Trophoblast cell (in vitro differentiated cells and primary cell): ENCODE measurements around the gene TXN.

Experiments
- DNase-seq, 2 donors: peaks; one replicate each; pipeline ENCODE4 v3.0.0-alpha.2; 2016
- H2AFZ ChIP-seq: 2 replicates; pipeline ENCODE4 v1.6.1; 2013; ENCODE audit warnings: low read length, moderate library complexity, mild to moderate bottlenecking; ENCODE audit not compliant: insufficient read depth, poor library complexity
- H2AK5ac ChIP-seq: 2 replicates; pipeline ENCODE4 v1.6.1; 2013; ENCODE audit warnings: mild to moderate bottlenecking, low read length
- H2BK120ac ChIP-seq: 2 replicates; pipeline ENCODE4 v1.6.1; 2013; ENCODE audit warnings: low read length, mild to moderate bottlenecking, moderate library complexity; ENCODE audit not compliant: insufficient read depth, poor library complexity
- H2BK12ac ChIP-seq: 2 replicates; pipeline ENCODE4 v1.6.1; 2013; ENCODE audit warnings: mild to moderate bottlenecking, low read length, moderate library complexity
- H2BK5ac ChIP-seq: 2 replicates; pipeline ENCODE4 v1.6.1; 2013; ENCODE audit warnings: low read length, low read depth, moderate library complexity, mild to moderate bottlenecking; ENCODE audit not compliant: poor library complexity
- H3K14ac ChIP-seq: 2 replicates; pipeline ENCODE4 v1.6.1; 2013; ENCODE audit warnings: mild to moderate bottlenecking, low read length
- H3K18ac ChIP-seq: 2 replicates; pipeline ENCODE4 v1.6.1; 2013; ENCODE audit warnings: mild to moderate bottlenecking, low read length
- H3K23ac ChIP-seq: 2 replicates; pipeline ENCODE4 v1.6.1; 2013; ENCODE audit warnings: low read length
- H3K27ac ChIP-seq: 2 replicates; pipeline ENCODE4 v1.5.1; 2013; ENCODE audit warnings: low read depth, mild to moderate bottlenecking, inconsistent platforms, low read length, moderate library complexity
- H3K27me3 ChIP-seq: 2 replicates; pipeline ENCODE4 v1.6.1; 2013; ENCODE audit warnings: inconsistent platforms, mild to moderate bottlenecking, low read length, moderate library complexity; ENCODE audit not compliant: insufficient read depth
- H3K36me3 ChIP-seq, 2 experiments: 1 replicate in 1 of 2; 2 replicates in 1 of 2; pipeline ENCODE4 v1.6.1; 2013; ENCODE audit warnings: low read length in 2 of 2, mild to moderate bottlenecking in 2 of 2, moderate library complexity in 1 of 2; ENCODE audit not compliant: insufficient read depth in 2 of 2, control insufficient read depth in 1 of 2
- H3K4ac ChIP-seq: 2 replicates; pipeline ENCODE4 v1.6.1; 2013; ENCODE audit warnings: low read depth, mild to moderate bottlenecking, low read length, moderate library complexity
- H3K4me1 ChIP-seq, 2 experiments: 1 replicate in 1 of 2; 2 replicates in 1 of 2; pipeline ENCODE4 v1.6.1; 2013; ENCODE audit warnings: low read length in 2 of 2, mild to moderate bottlenecking in 2 of 2, moderate library complexity in 1 of 2; ENCODE audit not compliant: insufficient read depth in 2 of 2, control insufficient read depth in 1 of 2
- H3K4me2 ChIP-seq: 2 replicates; pipeline ENCODE4 v1.6.1; 2013; ENCODE audit warnings: inconsistent platforms, mild to moderate bottlenecking, low read length, moderate library complexity
- H3K4me3 ChIP-seq: 2 replicates; pipeline ENCODE4 v1.5.1; 2013; ENCODE audit warnings: mild to moderate bottlenecking, low read depth, low read length, inconsistent platforms
- H3K79me1 ChIP-seq: one replicate; pipeline ENCODE4 v1.6.1; 2013; ENCODE audit warnings: low read length
- H3K79me2 ChIP-seq: 2 replicates; pipeline ENCODE4 v1.6.1; 2013; ENCODE audit warnings: low read length, mild to moderate bottlenecking; ENCODE audit not compliant: control insufficient read depth, insufficient read depth, poor library complexity
- H3K9ac ChIP-seq: 2 replicates; pipeline ENCODE4 v1.6.1; 2013; ENCODE audit warnings: mild to moderate bottlenecking, low read length
- H3K9me3 ChIP-seq: 2 replicates; pipeline ENCODE4 v1.6.1; 2013; ENCODE audit warnings: low read depth, mild to moderate bottlenecking, control low read depth, inconsistent platforms, low read length; ENCODE audit not compliant: insufficient read depth
- H4K12ac ChIP-seq: 2 replicates; pipeline ENCODE4 v1.6.1; 2013; ENCODE audit warnings: low read depth, mild to moderate bottlenecking, low read length, moderate library complexity
- H4K8ac ChIP-seq: 2 replicates; pipeline ENCODE4 v1.6.1; 2013; ENCODE audit warnings: low read depth, mild to moderate bottlenecking, low read length, moderate library complexity
- H4K91ac ChIP-seq: one replicate; pipeline ENCODE4 v1.6.1; 2013; ENCODE audit warnings: low read depth, mild to moderate bottlenecking, low read length, moderate library complexity
- whole genome bisulfite sequencing: extraction: QIAGEN DNeasy Blood & Tissue Kit; methylation state at CpG from one replicate; pipeline ENCODE4 v1.1.7; 2013; ENCODE audit warnings: missing lambda C conversion rate; ENCODE audit not compliant: insufficient read length, insufficient coverage; ENCODE audit errors: extremely low coverage; 5-methylcytosine and 5-hydroxymethylcytosine counted together

TXN gene

DNA sequence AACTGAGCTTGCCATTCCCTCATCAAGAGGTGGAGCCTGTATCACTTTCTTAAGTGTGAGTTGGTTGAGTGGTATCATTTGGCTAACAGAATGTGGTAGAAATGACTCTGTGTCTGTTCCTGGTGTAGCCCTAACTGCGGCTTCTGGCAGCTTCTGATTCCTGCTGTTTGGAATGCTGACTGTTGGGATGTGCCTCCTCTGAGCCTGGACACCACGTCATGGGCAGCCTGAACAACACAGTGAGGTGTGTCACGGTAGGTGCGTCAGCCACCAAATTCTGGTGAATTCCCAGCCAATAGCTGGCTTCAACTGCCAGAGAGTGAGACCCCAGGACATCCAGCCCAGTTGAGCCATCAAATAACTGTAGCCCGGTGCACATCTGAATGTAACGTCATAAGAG, 42.2 kb downstream of the TXN start:
- Histone ChIP-seq H3K36me3 (no peaks in the 10 kb centered on the region), H4K12ac (no peak overlapping the region), H2BK120ac (no peak overlapping the region), H4K8ac (no peak overlapping the region), H3K18ac (no peak overlapping the region), H3K14ac (no peak overlapping the region), H3K23ac (no peak overlapping the region), H3K4me2 (no peak overlapping the region), H3K79me2 (no peaks in the 10 kb centered on the region), H3K79me1 (no peaks in the 10 kb centered on the region), H3K9ac (no peak overlapping the region), H3K9me3 (peaks cover 3% of the 10 kb centered on the region), H3K4me3 (no peak overlapping the region), H3K4ac (no peak overlapping the region), H2AFZ (peak overlapping the region; percentile 3), H3K4me1 (peaks cover 0 to 6% of the 10 kb centered on the region in 2 experiments), H2BK5ac (no peak overlapping the region), H2BK12ac (peak overlapping the region; percentile 23), H3K27me3 (no peaks in the 10 kb centered on the region), H3K27ac (no peak overlapping the region), H2AK5ac (no peak overlapping the region), H4K91ac (no peak overlapping the region)
- no CpG with 5 or more reads among the region's 6 CpGs for WGBS
- peak; percentile 93 for DNase-seq

DNA sequence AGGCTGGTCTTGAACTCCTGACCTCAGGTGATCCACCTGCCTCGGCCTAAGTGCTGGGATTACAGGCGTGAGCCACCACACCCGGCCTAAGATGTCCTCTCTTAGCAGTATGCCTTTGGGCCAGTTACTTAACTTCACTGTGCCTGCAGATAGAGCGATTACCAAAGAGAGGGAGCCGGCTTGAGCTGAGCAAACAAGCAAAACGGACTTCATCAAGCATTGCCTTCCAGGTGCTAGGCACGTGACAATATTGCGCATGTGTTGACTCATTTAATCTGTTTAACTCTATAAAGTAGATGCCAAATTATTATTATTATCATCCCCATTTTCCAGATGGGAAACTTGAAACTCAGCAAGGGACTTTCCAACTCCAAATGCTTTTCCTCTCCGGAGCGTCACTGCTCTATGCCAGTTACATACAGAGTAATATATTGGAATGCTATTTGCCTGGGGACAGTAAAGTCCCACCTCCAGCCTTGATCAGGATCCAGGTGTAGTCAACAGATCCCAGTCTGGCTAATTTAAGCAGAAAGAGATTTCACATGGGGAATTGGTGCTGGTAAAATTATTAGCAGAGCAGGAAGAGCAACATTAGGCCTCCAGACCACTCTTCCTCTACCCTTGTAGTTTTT, 42.8 kb downstream of the TXN start:
- H4K8ac ChIP-seq: no peak overlapping the region
- H2BK5ac ChIP-seq: no peak overlapping the region
- no peak overlapping the region for H3K4me3 ChIP-seq
- no peak overlapping the region for H3K4me2 ChIP-seq
- no peak overlapping the region for H4K12ac ChIP-seq
- no peak overlapping the region for H3K18ac ChIP-seq
- no peaks in the 10 kb centered on the region for H3K79me2 ChIP-seq
- peaks cover 3% of the 10 kb centered on the region for H3K9me3 ChIP-seq
- no peak overlapping the region for H3K9ac ChIP-seq
- H3K14ac ChIP-seq: no peak overlapping the region
- WGBS: no CpG with 5 or more reads among the region's 10 CpGs
- H3K36me3 ChIP-seq: no peaks in the 10 kb centered on the region
- no peak overlapping the region for H3K4ac ChIP-seq
- no peak overlapping the region for H2BK120ac ChIP-seq
- no peaks in the 10 kb centered on the region for H3K27me3 ChIP-seq
- no peak overlapping the region for H2AFZ ChIP-seq
- no peak overlapping the region for H2BK12ac ChIP-seq
- H3K4me1 ChIP-seq: peaks cover 0 to 6% of the 10 kb centered on the region in 2 experiments
- DNase-seq: peak; percentile 88 to 90
- no peak overlapping the region for H3K23ac ChIP-seq
- no peak overlapping the region for H3K27ac ChIP-seq
- no peak overlapping the region for H4K91ac ChIP-seq
- H3K79me1 ChIP-seq: no peaks in the 10 kb centered on the region
- H2AK5ac ChIP-seq: no peak overlapping the region

DNA sequence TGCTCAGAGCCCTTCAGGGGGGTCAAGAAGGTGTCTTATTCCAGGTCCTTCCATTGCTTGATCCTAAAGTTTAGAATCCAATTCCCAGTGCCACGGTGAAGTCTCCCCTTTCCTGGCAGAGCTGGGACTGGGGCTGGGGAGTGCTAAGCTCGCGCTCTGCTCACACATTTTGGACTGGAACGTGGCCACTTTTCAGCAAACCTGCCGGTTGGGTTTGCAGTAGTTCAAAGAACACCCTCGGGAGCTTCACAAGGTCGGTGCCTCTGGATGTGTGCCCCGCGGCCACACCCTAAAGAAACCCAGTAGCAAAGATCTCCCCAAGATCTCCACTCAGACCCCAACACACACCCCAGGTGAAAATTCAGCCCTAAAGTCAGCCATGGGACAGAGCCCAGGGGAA, 48.3 kb downstream of the TXN start, which contains the start of gene C9orf152:
TSS of gene C9orf152 (minus strand) at position 129 of the 400 bp plus-strand sequence. CDS start 580 bp downstream, outside the sequence.
- no peak within 1 kb of the TSS for H3K27ac ChIP-seq
- H4K91ac ChIP-seq: no peak within 1 kb of the TSS
- H3K79me2 ChIP-seq: no peaks in the 10 kb centered on the region
- no peak within 1 kb of the TSS for H4K8ac ChIP-seq
- no peak within 1 kb of the TSS for H2BK5ac ChIP-seq
- DNase-seq: no peak
- H2BK120ac ChIP-seq: no peak within 1 kb of the TSS
- H3K9ac ChIP-seq: no peak within 1 kb of the TSS
- no peak within 1 kb of the TSS for H3K14ac ChIP-seq
- no peak within 1 kb of the TSS for H2AFZ ChIP-seq
- peaks cover 6 to 12% of the 10 kb centered on the region in 2 experiments for H3K4me1 ChIP-seq
- H2BK12ac ChIP-seq: no peak within 1 kb of the TSS
- H3K4ac ChIP-seq: no peak within 1 kb of the TSS
- no peak within 1 kb of the TSS for H3K18ac ChIP-seq
- no peaks in the 10 kb centered on the region for H3K36me3 ChIP-seq
- no CpG with 5 or more reads among the region's 9 CpGs for WGBS
- no peak within 1 kb of the TSS for H3K23ac ChIP-seq
- no peak within 1 kb of the TSS for H2AK5ac ChIP-seq
- peaks cover 3% of the 10 kb centered on the region for H3K9me3 ChIP-seq
- no peaks in the 10 kb centered on the region for H3K79me1 ChIP-seq
- H3K4me3 ChIP-seq: no peak within 1 kb of the TSS
- no peak within 1 kb of the TSS for H3K4me2 ChIP-seq
- no peaks in the 10 kb centered on the region for H3K27me3 ChIP-seq
- no peak within 1 kb of the TSS for H4K12ac ChIP-seq

DNA sequence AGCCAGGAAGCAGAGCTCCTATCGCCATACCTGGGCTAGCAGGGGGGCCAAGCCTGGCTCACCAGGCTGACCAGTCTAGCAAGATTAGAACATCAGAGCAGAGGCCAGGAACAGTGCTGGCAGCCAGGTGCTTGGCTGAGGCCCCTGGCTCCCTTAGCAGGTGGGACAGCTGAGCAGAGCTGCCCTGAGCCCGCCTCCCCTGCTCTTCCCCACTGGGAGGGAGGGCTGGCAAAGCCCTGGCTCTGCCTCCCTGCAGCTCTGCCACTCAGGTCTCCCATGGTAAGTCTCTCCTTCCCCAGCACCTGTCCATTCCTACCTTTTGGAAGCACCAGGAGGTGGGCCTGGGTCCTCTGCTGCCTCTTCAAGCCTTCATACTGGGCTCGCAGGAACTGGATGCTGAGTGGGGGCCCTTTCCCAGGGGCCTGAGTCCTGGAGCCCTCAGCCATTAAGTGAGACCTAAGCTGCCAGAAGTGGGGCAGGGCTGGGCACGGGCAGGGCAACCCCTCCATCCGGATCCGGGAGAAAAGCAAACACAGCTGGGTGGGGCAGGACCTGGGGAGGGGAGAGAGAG, 49.2 kb downstream of the TXN start:
- H3K4me3 ChIP-seq: no peak overlapping the region
- no CpG with 5 or more reads among the region's 6 CpGs for WGBS
- H3K14ac ChIP-seq: no peak overlapping the region
- H3K36me3 ChIP-seq: no peaks in the 10 kb centered on the region
- DNase-seq: peak; percentile 85
- H3K79me1 ChIP-seq: no peaks in the 10 kb centered on the region
- peaks cover 3% of the 10 kb centered on the region for H3K9me3 ChIP-seq
- H3K4me2 ChIP-seq: no peak overlapping the region
- H3K27ac ChIP-seq: no peak overlapping the region
- H3K9ac ChIP-seq: no peak overlapping the region
- H2AFZ ChIP-seq: no peak overlapping the region
- no peak overlapping the region for H2AK5ac ChIP-seq
- H3K27me3 ChIP-seq: no peaks in the 10 kb centered on the region
- H4K12ac ChIP-seq: no peak overlapping the region
- no peak overlapping the region for H3K23ac ChIP-seq
- no peak overlapping the region for H3K18ac ChIP-seq
- H4K8ac ChIP-seq: no peak overlapping the region
- H3K4ac ChIP-seq: no peak overlapping the region
- no peaks in the 10 kb centered on the region for H3K79me2 ChIP-seq
- H4K91ac ChIP-seq: no peak overlapping the region
- H2BK120ac ChIP-seq: no peak overlapping the region
- H2BK5ac ChIP-seq: no peak overlapping the region
- H3K4me1 ChIP-seq: peaks cover 6 to 10% of the 10 kb centered on the region in 2 experiments
- no peak overlapping the region for H2BK12ac ChIP-seq
